GM10266 (cell line): ENCODE results near the gene VAMP2.
A peak's percentile ranks its signal among the peaks of the same experiment; 100 is the strongest.

Source experiments
- DNase-seq: peaks from one replicate; pipeline ENCODE4 v3.0.0; 2012; ENCODE audit errors: extremely low spot score
- TF ChIP-seq, protein P1 (sequence below): IDR thresholded peaks from 2 replicates; pipeline ENCODE4 v1.5.1; 2012; ENCODE audit warnings: mild to moderate bottlenecking, low read depth; ENCODE audit not compliant: control insufficient read depth, insufficient read depth; ENCODE audit errors: missing control alignments

VAMP2 gene

DNA sequence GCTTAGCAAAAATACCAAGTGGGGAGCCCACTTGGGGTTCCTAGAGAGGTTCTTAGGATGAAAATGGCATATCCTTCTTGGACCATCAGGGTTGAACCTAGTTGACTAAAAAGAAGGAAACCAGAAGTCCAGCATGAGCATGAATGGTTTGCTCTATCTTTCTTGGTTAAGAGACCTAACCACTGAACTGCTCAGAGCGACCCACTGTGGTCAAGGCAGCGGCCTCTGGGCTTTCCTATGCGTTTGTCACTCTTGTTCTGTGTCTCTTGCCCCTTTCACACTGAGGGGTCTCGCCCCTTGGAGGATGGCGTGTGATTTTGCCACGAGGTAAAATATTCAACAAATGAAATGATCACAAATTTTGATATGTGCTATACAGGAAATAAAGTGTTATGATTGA is 27.8 kb upstream of the VAMP2 start:
- TF ChIP-seq, protein P1, sequence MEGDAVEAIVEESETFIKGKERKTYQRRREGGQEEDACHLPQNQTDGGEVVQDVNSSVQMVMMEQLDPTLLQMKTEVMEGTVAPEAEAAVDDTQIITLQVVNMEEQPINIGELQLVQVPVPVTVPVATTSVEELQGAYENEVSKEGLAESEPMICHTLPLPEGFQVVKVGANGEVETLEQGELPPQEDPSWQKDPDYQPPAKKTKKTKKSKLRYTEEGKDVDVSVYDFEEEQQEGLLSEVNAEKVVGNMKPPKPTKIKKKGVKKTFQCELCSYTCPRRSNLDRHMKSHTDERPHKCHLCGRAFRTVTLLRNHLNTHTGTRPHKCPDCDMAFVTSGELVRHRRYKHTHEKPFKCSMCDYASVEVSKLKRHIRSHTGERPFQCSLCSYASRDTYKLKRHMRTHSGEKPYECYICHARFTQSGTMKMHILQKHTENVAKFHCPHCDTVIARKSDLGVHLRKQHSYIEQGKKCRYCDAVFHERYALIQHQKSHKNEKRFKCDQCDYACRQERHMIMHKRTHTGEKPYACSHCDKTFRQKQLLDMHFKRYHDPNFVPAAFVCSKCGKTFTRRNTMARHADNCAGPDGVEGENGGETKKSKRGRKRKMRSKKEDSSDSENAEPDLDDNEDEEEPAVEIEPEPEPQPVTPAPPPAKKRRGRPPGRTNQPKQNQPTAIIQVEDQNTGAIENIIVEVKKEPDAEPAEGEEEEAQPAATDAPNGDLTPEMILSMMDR, result no peak
- no peak for DNase-seq

DNA sequence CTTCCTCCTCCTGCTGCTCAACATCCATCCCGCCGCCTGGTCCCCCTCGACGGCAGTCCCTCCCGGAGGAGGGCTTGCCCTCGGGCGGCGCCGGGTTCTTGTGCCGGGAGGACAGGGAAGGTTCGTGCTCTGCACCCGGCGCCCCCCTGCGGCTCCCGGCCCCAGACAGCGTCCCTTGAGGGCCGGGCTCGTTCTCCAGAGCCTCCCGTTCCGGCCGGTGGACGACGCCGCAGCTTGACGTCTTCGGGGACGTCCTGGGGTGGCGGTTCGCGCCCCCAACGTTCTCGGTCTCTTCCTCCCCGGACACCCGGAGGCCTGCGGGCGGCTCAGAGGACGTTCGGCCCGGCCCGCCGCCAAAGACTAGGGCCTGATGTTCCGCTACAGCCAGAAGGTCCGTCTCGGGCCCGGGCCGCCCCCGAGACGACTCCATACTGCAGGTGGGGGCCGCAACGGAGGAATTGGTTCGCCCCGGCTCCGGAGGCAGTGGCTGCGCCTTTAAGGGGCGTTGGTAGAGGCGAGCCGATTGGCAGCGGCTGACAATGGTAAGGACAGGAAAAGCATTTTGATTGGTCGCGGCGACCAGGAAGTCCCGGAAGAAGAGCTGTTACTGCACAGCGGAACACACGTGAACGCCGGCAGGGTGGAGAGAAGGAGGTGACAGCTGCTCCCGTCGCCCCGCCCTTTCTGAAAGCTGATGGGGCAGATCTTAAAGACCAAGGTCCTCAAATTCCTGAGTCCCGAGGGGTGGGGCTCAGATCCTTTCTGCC is 27.1 kb upstream of the VAMP2 start, which contains the start of gene BORCS6:
BORCS6 (minus strand) TSS at position 470 of the 767 bp plus-strand sequence; CDS start at position 430, 40 bp downstream.
- peak; percentile 94 for DNase-seq
- TF ChIP-seq, protein P1, result peak; percentile 37

DNA sequence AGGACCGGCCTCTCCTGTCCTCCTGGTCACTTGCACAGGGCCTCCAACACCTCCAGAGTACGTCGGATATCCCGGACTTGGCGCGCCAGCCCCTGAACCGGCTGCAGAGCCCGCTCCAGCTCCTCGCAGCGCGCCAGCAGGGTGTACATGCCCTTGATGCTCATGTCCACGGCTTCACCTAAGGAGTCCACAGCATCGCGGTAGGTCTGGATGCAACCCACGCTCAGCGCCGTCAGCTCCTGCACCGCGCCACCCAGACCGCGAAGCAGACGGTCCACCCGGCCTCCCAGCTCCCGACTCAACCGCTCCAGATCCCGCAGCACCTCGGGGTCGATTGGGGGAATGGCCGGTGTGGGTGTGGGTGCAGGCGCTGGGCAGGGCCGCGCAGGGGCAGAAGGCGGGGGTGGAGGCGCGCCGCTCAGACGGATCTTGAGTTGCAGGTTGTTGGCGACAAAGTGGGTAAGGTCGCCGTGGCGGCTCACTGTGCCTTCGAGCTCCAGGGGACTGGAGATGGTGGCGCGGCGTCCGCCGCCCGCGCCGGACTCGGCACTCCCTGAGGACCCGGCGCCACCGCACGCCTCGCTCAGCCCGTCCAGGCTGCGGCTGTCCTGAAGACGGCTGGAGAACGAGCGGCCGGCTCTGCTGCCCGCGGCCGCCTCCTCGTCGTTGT is 26.4 kb upstream of the VAMP2 start:
- DNase-seq, result no peak
- TF ChIP-seq, protein P1, result no peak

DNA sequence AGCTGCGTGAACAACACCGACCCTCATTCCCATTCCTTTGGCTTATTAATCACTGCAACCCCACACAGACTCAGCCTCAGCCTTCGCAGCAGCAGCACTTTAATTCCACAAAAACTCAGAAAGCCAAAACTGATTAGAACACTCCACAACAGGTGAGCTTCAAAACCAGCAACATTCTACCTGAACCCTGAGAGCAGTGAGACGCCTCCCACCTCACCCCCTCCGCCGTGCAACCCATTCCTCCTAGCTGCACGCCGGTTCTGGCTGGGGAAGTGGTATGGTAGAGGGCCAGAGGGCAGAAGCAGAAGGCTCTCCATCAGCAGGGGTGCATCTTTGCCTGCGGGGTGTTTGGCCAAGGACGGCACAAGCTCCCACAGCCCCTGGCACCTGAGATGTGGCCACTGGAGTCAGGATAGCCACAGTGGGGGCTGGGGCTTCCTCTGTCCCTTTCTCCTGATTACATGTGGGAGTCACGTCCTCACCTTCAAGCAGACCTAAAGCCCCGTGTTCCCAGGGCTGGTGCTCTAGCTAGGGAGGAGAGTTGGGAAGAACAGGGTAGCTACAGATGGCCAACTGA is 25.6 kb upstream of the VAMP2 start:
- DNase-seq, result no peak
- TF ChIP-seq, protein P1, result no peak

DNA sequence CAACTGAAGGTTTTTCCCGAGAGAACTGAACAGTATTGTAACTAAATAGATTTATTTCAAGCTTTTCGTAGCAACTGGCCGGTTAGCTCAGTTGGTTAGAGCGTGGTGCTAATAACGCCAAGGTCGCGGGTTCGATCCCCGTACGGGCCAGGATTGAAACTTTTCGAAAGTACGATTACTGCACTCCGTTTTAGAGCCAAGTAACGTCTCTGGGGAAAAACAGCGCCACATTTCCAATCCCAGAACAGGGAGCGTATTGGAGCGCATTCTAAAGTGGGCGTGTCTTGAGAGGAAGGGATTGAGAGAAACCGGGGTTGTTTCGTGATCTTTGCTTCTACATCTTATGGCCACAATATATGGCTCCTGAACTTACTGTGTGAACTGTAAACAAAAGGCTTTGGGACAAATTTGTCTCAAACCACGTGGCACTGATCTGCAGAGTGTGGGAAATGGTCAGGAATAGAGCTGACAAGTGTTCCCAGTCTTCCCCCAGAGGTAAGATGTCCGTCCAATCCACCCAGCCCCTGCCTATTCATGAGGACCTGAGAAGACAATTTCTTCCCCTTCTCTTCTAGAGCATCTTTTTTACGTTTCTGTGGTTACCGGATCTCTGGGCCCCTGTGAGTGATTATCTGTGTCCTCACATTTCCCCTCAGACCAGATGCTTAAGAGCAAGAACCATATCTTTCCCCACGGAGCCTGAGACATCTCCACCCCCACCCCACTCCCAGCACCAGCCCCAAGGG is 24.9 kb upstream of the VAMP2 start:
- TF ChIP-seq, protein P1, result no peak
- DNase-seq, result peak; percentile 76

DNA sequence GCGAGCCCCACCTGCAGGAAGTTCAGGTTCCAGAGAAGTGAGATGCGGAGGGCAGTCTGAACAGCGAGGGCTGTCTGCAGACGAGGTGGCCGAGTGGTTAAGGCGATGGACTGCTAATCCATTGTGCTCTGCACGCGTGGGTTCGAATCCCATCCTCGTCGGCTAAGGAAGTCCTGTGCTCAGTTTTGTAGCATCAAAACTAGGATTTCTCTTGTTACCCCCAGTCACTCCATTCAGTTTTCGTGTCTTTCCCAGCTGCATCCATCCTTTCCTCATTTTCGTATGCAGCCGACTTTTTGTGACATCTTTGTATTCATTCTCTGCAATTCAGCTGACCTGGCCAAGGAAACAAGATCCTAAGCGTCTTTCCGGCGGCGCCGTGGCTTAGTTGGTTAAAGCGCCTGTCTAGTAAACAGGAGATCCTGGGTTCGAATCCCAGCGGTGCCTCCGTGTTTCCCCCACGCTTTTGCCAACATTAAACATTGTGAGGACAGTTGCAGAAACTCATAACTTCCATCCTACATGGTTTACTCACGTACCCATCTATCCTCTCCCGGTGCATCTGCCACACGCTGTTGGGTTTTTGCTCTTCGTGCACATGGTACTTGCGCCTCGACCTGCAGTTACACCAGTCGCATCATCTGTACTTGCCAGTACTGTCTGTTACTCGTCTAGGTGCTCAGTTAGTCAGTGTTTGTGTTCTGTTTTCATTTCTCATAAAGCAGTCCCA is 24.2 kb upstream of the VAMP2 start:
- peak; percentile 75 for DNase-seq
- TF ChIP-seq, protein P1, result peak; percentile 53
